Retinal pigment epithelial cell (primary cell): ENCODE data around the gene CD300LD.

Source experiments
- DNase-seq: peaks from one replicate; pipeline ENCODE4 v3.0.0-alpha.2; 2010; ENCODE audit warnings: low read depth
- H3K4me3 ChIP-seq: 2 replicates; pipeline ENCODE4 v1.5.1; 2011; ENCODE audit warnings: mild to moderate bottlenecking, low read length, control low read depth, moderate library complexity
- TF ChIP-seq, protein P1 (sequence below): conservative IDR thresholded peaks from 2 replicates; pipeline ENCODE4 v1.5.1; 2011; ENCODE audit warnings: low read depth, low read length, control low read depth, inconsistent platforms

CD300LD gene

DNA sequence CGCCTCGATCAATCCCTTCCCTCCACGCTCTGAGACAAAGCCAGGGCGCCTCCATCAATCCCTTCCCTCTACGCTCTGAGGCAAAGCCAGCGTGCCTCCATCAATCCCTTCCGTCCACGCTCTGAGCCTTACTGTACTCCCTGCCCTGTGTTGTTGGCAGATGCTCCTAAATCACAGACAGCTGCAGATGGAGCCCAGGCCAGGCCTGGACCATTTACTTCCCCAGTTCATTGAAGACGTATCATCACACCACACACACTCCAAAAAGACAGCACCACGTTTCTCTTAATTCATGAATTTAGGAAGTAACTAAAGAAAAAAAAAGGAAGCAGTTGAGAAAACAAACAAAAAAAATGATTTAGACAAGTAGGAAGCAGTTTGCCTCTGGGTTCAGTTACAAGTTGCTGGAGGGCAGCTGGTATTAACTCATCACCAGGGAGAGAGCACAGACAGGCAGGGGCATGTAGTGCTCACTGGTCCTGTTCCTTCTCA, 7.4 kb upstream of the CD300LD start:
- no peak for DNase-seq
- no peak overlapping the region for H3K4me3 ChIP-seq
- TF ChIP-seq, protein P1, sequence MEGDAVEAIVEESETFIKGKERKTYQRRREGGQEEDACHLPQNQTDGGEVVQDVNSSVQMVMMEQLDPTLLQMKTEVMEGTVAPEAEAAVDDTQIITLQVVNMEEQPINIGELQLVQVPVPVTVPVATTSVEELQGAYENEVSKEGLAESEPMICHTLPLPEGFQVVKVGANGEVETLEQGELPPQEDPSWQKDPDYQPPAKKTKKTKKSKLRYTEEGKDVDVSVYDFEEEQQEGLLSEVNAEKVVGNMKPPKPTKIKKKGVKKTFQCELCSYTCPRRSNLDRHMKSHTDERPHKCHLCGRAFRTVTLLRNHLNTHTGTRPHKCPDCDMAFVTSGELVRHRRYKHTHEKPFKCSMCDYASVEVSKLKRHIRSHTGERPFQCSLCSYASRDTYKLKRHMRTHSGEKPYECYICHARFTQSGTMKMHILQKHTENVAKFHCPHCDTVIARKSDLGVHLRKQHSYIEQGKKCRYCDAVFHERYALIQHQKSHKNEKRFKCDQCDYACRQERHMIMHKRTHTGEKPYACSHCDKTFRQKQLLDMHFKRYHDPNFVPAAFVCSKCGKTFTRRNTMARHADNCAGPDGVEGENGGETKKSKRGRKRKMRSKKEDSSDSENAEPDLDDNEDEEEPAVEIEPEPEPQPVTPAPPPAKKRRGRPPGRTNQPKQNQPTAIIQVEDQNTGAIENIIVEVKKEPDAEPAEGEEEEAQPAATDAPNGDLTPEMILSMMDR = no peak

DNA sequence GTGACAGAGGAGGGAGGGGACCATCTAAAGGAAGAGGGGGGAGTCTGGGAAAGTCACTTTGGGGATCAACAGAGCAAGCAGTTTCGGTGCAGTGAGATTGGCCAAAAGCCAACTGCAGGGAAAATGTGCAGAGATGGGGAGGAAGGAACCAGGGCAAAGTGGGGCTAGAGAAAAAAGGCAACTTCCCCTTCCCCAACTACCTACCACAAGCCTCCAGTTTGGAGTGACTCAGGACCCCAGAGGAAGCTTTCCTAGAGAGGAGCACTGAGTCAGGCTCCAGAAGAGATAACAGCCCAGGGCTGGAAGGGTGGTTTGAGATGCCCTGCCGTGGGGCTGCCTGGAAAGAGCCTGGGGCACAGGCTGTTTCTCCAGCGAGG, 6.9 kb upstream of the CD300LD start:
- TF ChIP-seq, protein P1 = no peak
- no peak overlapping the region for H3K4me3 ChIP-seq
- no peak for DNase-seq

DNA sequence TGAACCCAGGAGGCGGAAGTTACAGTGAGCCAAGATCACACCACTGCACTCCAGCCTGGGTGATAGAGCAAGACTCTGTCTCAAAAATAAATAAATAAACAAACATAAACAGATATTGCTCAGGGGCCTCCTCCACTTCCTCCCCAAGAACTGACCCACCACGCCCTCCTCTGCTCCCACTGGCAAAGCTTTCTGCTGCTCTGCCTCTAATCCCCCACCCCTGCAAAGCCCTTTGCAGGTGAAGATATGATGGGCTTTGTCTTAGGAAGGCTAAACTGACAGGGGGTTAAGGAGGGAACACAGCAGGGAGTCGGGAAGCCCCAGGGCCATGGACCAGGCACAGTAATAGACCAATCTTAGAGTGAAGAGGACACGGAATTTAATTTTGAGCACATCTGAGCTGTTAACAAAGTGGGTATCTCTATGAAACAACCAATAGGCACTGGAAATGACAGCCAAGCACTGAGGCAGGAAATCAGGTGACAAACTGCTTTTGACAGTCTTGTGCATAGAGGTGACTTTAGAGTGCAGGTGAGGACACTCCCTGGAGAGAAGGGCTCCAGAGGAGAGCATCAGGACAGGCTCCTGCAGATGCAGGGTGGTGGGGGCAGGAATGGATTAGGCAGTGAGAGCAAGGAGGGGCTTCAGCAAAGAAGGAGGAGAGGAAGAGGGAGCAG, 6.4 kb upstream of the CD300LD start:
- no peak for DNase-seq
- H3K4me3 ChIP-seq = no peak overlapping the region
- TF ChIP-seq, protein P1 = no peak

GRCh38 chr17:74597069-74597790, 5.1 kb upstream of the CD300LD start:
- no peak overlapping the region for H3K4me3 ChIP-seq
- no peak for DNase-seq
- TF ChIP-seq, protein P1 = no peak

DNA sequence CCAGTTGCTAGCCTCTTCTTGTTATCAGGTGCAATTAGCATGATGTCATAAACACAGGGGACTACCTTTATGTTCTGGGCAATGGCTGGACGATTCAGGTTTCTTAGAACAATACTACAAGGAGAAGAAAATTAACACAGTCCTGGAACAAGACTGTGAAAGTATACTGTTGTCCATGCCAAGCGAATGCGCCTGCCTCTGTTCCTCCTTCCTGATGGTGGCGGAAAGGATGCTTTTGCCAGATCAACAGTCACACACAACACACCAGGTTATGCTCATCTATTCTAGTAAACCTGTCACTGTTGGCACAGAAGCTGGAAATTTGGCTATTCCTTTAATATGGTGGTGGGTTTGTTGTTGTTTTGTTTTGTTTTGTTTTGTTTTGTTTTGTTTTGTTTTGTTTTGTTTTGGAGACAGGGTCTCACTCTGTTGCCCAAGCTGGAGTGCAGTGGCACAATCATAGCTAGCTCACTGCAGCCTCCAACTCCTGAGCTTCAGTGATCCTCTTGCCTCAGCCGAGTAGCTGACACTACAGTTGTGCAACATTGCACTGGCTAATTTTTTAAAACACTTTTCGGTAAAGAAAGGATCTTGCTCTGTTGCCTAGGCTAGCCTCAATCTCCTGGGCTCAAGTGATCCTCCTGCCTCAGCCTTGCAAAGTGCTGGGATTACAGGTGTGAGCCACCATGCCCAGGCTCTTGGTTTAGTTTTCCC, 3.1 kb upstream of the CD300LD start:
- DNase-seq = no peak
- TF ChIP-seq, protein P1 = no peak
- H3K4me3 ChIP-seq = no peak overlapping the region

- H3K4me3 ChIP-seq = no peak overlapping the region
- DNase-seq = no peak
- TF ChIP-seq, protein P1 = no peak
These were observed 580 bp downstream of the CD300LD start for GRCh38 chr17:74591503-74591902.
